Ishikawa (cell line): ENCODE measurements around the gene LSAMP.

Experiments
- EGR1 ChIP-seq: IDR thresholded peaks from 2 replicates; pipeline ENCODE4 v1.6.1; 2012
- NFIC ChIP-seq: IDR thresholded peaks from 2 replicates; pipeline ENCODE4 v1.6.1; 2012
- USF1 ChIP-seq: IDR thresholded peaks from 2 replicates; pipeline ENCODE4 v1.6.1; 2012
- YY1 ChIP-seq: IDR thresholded peaks from 2 replicates; pipeline ENCODE4 v1.6.1; 2012; ENCODE audit warnings: low read depth

GRCh38 chr3:116141724-116142123 lies 303.6 kb downstream of the LSAMP start:
- TF ChIP-seq NFIC (no peak), USF1 (no peak), YY1 (no peak), EGR1 (no peak)
